Activated CD4-positive, alpha-beta T cell treated with anti-CD3 and anti-CD28 coated beads, Interleukin-2, amount 50 U/mL, for 4 hours (primary cell): ENCODE measurements around the gene SPTBN4.

ENCODE experiments used
- DNase-seq, 2 experiments: peaks; one replicate each; pipeline ENCODE4 v3.0.0-alpha.2; 2020

SPTBN4 gene

DNA sequence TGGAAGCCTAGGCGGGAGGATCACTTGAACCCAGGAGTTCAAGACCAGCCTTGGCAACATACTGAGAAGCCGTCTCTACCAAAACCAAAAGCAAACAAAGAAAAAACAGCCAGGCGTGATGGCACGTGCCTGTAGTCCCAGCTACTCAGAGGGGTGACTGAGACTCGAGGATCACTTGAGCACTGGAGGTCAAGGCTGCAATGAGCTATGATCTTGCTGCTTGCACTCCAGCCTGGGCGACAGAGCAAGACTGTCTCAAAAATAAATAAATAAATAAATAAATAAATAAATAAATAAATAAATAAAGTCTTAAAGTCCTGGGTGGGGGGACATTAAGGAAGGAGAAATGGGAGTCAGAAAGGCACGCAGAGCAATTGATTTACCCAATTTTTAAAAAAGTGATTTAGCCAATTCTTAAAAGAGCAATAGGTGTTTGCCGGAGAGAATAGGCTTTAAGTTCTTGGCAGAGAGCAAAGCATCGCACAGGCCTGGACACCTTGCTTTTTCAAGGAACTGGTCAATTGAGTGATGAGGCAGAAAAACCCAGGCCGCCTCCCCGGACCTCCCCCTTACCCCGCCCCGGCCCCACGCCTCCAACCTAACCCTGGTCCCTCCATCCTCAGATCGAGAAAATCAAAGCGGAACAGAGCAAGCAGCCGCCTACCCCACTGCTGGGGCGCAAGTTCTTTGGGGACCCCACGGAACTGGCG, 100.4 kb downstream of the SPTBN4 start:
- no peak for DNase-seq

DNA sequence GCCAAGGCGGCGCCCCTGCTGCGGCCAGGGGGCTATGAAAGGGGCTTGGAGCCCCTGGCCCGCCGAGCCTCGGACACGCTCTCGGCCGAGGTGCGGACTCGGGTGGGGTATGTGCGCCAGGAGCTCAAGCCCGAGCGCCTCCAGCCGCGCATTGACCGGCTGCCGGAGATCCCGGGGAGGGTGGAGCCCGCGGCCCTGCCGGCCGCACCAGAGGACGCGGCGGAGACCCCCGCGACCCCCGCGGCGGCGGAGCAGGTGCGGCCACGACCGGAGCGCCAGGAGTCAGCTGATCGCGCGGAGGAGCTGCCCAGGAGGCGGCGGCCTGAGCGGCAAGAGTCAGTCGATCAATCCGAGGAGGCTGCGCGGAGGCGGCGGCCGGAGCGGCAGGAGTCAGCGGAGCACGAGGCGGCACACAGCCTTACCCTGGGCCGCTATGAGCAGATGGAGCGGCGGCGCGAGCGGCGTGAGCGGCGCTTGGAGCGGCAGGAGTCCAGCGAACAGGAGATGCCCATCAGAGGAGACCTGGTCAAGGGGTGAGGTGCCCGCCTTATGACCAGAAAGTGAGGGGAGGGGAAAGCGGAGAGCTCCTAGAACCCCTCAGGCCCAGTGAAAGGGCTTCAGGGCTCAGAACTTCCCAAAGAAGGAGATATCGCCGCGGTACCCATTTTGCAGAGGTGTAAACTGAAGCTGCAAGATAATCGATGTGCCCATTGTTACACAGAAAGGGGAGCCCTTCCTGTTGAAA, 101.1 kb downstream of the SPTBN4 start:
- no peak for DNase-seq

DNA sequence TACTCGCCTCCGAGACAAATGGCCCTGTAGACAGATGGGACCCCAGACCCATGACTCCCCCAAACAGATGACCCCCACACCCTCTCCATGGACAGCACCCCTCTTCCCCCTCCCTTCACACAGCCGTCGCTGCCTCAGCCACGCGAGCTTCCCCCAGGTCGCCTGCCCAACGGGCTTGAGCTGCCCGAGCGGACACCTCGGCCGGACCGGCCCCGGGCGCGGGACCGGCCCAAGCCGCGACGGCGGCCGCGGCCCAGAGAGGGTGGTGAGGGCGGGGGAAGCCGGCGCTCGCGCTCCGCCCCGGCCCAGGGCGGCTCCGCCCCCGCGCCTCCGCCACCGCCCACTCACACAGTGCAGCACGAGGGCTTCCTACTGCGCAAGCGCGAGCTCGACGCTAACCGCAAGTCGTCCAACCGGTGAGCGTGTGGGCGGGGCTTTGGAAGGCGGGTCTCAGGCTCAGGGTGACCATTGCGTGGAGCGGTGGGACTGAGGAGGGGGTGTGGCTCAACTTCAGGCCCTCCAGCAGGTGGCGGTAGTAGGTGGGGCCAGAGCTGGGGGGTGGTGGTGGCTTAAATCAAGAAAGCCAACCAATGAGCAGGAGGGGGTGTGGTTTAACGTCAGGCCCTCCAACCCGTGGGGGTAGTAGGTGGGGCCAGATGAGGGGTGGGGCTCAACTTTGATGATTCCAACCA, 103.7 kb downstream of the SPTBN4 start:
- DNase-seq: peak; percentile 93 to 94

DNA sequence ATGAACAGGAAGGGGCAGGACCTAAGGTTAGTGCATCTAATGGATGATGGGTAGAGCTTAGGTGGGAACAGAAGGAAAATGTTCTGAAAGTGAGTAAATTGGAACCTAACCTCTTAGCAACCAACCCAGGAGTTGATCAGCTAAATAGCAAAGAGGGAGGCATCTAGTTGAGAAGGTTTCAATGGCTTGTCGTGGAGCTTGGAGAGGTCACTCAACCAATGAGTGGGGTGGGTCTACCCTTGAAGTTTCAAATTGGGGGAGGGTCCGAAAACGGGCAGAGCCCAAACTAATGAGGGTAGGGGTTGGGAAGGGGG, 104.2 kb downstream of the SPTBN4 start:
- no peak for DNase-seq

DNA sequence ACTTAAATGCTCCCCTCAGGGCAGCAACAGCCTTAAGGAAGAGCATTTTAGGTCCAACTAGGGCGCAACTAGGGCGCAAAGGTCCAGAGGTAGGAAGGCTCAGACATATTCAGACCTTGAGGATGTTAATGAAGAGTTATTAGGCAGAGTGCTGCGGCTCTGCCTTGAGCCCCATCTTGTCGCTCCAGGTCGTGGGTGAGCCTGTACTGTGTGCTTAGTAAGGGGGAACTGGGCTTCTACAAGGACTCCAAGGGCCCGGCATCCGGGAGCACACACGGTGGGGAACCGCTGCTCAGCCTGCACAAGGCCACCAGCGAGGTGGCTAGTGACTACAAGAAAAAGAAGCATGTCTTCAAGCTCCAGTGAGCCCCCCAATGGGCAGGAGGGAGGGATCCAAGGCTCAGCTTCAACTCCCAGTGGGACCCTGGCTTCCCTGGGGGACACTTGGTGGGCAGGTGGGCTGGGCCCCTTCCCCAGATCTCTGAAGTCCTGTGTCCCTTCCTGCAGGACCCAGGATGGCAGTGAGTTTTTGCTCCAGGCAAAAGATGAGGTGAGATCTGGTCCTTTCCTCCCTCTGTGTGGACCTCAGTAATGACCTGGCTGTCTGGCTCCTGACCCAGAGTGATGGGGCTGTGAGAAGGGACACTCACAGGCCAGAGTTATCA, 105.2 kb downstream of the SPTBN4 start:
- DNase-seq: no peak

DNA sequence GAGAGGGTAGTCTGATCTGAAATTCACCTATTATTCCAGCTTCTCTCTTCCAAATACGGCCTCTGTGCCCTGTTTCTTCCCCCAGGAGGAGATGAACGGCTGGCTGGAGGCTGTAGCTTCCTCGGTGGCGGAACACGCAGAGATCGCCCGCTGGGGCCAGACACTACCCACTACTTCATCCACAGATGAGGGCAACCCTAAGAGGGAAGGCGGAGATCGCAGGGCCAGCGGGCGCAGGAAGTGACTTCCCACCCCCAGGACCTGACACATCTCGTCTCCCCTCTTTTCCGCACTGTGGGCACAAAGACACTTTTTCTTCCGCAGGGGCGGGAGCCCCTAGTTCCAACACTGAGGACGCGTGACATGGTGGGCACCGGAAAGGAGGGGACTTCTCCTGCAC, 108.5 kb downstream of the SPTBN4 start:
- no peak for DNase-seq

DNA sequence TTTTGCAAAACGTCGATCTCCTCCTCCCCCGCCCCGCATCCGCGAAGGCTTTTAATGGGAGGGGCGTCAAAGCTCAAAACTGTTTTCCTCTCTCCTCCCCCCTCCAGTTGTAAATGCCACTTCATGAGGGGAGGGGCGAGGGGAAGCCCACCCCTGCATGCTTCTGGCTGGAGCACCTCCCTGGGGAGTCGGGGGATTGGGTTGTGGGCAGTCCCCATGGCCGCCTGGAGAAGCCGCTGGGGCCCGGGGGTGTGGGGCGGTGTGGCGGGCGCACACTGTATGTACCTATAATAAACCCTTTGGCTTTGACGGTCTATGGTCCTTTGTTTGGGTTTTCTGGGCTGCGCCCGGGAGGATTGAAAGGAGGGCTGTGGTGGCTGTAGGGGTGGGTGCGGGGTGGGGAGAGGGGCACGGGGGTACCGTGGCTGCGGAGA, 109.4 kb downstream of the SPTBN4 start:
- no peak for DNase-seq

DNA sequence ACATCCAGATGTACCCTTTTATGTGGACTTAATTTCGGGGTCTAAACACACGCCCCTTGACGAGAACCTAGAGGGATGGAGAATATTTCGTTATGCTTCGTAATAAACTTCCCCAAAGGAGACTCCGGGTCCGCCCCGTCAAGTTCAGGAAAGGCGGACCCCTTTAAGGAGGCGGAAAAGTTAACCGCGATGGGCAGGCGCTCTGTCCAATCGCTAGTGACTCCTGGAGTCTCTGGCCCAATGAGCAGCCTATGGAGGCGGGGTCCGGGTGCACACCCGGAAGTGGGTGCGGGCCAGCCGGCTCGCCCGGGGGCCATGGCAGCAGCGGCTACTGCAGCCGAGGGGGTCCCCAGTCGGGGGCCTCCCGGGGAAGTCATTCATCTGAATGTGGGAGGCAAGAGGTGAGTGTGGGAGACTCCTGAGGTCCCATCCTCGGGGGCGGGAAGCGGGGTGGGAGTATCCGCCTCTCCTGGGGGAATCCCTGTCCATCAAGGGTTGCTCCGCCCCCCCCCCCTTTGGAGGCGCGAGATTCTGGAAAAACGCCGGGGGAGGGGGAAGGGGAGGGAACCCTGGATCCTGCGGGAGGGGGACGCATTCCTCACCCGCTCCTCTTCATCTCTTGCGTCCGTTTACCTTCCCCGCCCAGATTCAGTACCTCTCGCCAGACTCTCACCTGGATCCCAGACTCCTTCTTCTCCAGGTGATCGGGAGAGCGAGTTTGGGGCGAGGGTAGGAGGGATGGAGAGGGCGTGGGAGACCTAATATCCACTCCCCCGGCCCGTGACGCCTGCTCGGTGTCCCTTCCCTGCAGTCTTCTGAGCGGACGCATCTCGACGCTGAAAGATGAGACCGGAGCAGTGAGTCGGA, 110.0 kb downstream of the SPTBN4 start, which contains the start of gene SHKBP1:
SHKBP1 (plus strand) TSS at position 289 of the 867 bp plus-strand sequence; CDS start at position 316, 27 bp downstream.
- peak; percentile 89 to 90 for DNase-seq

DNA sequence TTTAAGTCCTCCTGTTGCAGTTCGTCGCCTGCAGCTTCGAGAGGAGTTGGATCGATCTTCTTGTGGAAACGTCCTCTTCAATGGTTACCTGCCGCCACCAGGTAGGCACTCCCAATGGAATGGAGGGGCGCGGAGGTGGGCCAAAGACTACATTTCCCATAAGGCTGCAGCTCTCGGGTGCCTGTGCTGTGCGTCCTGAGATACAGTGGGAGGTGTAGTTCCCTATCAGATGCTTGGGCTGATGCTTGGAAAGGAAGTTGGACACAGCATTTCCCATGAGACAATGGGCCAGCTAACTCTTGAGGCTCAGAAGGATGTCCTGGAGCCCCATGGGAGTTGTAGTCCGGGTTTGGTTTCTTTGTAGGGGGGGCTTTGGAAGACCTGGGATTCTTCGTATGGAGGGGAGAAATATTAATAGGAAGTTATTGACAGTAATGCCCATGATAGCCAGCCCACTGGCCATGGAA, 111.7 kb downstream of the SPTBN4 start:
- DNase-seq: no peak

DNA sequence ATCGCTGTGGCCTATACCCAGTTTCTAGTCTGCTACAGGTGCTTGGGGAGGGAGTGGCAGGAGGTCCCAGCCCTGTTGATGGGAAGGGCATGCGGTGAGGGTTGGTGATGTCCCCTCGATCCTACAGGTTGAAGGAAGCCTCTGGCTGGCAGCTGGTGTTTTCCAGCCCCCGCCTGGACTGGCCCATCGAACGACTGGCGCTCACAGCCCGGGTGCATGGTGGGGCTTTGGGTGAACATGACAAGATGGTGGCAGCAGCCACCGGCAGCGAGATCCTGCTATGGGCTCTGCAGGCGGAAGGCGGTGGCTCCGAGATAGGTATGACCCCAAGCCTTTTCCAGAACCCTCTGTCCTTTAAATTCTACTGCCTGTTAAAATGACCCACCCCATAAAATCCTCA, 113.8 kb downstream of the SPTBN4 start:
- no peak for DNase-seq

DNA sequence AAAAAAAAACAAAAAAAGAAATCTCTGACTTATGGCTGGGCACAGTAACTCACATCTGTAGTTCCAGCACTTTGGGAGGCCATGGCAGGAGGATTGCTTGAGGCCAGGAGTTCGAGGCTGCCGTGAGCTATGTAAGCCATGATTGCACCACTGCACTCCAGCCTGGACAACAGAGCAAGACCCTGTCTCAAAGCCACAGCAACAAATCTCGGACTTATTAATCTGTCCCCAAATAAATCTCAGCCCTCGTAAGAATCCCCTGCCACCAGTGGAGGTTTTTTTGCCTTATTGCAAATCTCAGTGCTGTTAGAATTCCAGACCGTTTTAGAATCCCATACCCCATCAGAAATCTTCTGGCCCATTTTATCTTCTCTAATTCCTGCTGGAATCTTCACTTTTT, 114.7 kb downstream of the SPTBN4 start:
- DNase-seq: no peak

DNA sequence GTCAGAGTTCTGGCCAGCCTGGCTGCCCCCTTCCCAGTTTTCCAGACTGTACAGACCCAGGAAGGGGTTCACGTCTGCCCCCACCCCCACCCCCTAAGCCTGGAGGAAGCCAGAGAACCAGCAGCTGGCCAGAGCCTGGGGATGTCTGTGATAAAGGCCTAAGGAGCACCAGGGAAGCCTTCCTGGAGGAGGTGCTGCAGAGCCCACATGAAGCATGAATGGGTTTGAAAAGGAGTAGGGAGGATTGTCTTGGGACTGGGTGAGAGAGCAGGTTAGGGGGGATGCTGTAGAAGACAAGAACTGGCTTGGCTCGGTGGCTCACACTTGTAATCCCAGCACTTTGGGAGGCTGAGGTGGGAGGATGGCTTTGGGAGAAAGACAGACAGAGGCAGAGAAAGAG, 115.7 kb downstream of the SPTBN4 start:
- no peak for DNase-seq

DNA sequence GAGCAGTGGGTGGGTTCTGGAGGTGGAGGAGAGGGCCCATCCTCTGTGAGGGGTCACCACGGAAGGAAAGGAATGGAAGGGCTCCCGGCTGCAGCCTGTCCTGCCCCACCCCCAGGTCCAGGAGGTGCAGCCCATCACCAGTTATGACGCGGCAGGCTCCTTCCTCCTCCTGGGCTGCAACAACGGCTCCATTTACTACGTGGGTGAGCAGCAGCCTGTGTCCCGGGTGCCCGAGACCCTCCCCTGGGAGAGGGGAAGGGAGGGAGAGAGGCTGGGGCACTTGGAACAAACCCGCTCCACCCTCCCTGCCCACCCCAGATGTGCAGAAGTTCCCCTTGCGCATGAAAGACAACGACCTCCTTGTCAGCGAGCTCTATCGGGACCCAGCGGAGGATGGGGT, 116.5 kb downstream of the SPTBN4 start:
- no peak for DNase-seq

DNA sequence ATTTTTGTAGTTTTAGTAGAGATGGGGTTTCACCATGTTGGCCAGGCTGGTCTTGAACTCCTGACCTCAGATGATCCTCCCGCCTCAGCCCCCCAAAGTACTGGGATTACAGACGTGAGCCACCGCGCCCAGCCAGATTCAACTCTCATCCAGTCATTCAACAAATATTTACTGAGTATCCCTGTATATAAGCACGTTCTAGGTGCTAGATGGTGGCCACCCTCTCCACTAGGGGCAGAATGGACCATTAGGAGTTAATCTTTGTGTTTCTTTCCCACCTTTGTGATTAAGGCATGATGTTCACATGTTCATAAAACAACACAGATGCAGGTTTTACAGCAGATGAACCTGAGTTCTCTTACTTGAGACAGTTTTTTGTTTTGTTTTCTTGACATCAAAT, 117.2 kb downstream of the SPTBN4 start:
- no peak for DNase-seq

DNA sequence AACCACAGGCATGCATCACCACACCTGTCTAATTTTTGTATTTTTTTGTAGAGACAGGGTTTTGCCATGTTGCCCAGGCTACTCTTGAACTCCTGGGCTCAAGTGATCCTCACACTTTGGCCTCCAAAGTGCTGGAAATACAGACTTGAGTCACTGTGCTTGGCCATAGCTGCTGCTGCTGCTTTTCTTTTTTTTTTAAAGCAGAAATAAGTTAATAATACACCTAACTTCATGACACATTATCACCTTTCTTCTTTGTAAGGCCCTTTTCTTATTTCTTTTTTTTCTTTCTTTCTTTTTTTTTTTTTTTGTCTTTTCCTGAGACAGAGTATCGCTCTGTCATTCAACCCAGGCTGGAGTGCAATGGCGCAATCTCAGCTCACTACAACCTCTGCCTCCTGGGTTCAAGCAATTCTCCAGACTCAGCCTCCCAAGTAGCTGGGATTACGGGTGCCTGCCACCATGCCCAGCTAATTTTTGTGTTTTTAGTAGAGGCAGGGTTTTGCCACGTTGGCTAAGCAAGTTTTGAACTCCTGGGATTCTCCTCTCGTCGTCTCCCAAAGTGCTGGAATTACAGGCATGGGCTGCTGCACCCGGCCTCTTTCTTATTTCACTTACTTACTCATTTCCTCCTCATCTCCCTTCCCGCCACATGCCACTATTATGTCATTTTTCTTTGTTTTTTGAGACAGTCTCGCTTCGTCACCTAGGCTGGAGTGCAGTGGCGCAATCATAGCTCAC, 118.6 kb downstream of the SPTBN4 start:
- DNase-seq: no peak

DNA sequence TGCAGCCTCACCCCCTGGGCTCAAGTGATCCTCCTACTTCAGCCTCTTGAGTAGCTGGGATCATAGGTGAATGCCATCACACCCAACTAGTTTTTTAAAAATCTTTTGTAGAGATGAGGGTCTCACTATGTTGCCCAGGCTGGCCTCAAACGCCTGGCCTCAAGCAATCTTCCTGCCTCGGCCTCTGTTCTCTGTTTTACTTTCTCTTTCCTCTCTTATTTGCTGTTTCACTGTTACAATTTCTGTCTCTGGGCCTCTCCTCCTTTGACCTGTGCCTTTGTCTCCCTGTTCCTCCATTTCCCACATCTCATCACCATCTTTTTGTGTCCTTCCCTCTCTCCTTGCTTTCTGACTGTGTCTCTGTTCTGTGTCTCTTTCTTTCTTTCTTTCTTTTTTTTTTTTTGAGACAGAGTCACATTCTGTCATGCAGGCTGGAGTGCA, 119.2 kb downstream of the SPTBN4 start:
- DNase-seq: no peak

DNA sequence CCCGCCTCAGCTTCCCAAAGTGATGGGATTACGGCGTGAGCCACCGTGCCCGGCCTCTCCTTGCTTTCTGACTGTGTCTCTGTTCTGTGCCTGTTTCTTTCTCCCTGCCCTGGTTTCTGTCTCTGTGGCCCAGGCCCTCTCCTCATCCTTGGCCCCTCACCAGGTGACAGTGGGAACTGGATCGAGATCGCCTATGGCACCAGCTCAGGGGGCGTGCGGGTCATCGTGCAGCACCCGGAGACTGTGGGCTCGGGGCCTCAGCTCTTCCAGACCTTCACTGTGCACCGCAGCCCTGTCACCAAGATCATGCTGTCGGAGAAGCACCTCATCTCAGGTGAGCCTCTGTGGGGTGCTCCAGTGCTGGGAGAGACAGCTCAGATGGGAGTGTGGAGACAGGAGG, 119.8 kb downstream of the SPTBN4 start:
- no peak for DNase-seq

DNA sequence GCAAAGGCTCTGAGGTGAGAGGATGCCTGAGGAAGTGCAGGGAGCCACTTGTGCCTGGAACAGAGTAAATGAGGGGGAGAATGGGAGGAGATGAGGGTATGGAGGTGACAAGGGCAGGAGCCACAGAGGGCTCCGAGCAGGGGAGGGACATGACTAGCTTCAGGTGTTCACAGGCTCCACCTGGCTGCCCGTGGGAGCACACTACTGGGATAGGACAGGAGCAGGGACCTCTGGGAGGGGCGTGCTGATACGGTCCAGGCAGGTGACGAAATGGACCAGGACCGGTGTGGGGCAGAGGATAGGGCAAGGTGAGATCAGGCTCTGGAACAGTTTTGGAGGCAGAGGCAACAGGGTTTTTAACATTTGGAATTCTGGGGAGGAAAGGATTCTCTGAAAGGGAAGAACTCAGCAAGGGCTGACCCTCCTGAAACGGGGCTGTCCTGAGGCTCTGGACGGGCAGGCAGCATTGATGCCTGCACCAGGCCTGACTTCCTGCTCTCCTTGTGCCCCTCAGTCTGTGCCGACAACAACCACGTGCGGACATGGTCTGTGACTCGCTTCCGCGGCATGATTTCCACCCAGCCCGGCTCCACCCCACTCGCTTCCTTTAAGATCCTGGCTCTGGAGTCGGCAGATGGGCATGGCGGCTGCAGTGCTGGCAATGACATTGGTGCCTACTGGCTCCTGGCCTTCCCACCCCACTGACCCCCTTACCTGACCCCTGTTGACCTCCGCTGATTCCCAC, 121.5 kb downstream of the SPTBN4 start:
- DNase-seq: no peak

DNA sequence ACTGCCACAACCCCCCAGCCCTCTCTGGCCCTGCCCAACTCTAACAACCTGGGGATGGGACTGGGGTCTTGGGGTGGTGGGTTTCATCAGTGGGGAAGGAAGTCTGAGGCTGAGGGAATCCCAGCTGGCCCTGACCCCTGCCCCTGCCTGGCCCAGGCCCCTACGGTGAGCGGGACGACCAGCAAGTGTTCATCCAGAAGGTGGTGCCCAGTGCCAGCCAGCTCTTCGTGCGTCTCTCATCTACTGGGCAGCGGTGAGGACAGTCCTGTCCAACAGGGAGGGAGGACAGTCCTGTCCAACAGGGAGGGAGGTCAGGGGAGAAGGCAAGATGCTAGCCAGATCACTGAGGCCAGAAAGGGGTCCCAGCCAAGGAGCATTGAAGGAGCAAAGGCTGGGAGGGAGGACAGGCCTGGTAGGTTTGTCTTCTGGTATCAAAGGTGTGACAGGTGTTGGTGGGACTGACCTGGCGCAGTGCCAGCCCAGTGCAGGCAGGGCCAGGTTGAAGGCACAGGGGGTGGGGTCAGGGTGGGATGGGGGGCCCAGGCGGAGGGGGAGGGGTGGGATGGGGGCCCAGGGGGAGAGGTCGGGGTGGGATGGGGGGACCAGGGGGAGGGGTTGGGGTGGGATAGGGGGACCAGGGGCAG, 122.2 kb downstream of the SPTBN4 start:
- DNase-seq: no peak
